ENCODE measurements around the gene DNAJC6. TPM values are rescaled to one million over a fixed set of nuclear protein-coding genes. Genes with fewer than 3 reads are reported as not detected.

Gene DNAJC6
- total RNA-seq, 1 experiment from 2014 or later = 4.0 TPM

DNA sequence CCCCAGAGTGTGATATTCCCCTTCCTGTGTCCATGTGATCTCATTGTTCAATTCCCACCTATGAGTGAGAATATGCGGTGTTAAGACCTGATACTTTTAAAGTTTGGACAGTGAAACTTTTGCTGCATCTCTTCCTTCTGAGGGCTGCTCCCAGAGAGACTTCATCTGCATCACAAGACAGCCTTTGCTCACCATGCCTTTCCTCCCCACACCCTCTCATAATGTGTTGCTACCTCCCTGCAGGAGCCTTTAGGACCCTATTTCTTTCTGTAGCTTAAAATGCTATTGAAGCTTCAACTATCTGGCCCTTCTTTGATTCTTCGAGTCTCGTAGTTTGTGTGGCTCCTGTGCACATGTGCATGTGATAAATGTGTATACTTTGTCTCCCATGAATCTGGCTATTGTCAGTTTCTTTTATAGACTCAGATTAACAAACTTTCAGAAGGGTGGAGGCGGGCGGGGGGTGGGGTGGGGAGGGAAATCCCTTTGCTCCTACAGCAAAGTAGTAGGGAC is 134.8 kb downstream of the DNAJC6 start:
- ChIA-PET POLR2A (no interaction called here), CTCF (no interaction called here)
- BruUV-seq (replicated peaks) = no TSS peak
- Histone ChIP-seq H3K4me1 (ENCODE audit: control insufficient read depth, insufficient read depth, low read length) (no peaks in the 10 kb centered on the region), H3K27me3 (ENCODE audit: control insufficient read depth, insufficient read depth, low read length) (no peaks in the 10 kb centered on the region), H3K36me3 (ENCODE audit: control insufficient read depth, insufficient read depth, low read length) (no peaks in the 10 kb centered on the region), H3K9me3 (ENCODE audit: control insufficient read depth, insufficient read depth, low read depth, low read length) (no peaks in the 10 kb centered on the region), H3K4me3 (ENCODE audit: low read depth in 2 of 2, low read length in 2 of 2) (no peak overlapping the region), H3K27ac (ENCODE audit: low read length) (no peak overlapping the region)
- TF ChIP-seq, protein P1, sequence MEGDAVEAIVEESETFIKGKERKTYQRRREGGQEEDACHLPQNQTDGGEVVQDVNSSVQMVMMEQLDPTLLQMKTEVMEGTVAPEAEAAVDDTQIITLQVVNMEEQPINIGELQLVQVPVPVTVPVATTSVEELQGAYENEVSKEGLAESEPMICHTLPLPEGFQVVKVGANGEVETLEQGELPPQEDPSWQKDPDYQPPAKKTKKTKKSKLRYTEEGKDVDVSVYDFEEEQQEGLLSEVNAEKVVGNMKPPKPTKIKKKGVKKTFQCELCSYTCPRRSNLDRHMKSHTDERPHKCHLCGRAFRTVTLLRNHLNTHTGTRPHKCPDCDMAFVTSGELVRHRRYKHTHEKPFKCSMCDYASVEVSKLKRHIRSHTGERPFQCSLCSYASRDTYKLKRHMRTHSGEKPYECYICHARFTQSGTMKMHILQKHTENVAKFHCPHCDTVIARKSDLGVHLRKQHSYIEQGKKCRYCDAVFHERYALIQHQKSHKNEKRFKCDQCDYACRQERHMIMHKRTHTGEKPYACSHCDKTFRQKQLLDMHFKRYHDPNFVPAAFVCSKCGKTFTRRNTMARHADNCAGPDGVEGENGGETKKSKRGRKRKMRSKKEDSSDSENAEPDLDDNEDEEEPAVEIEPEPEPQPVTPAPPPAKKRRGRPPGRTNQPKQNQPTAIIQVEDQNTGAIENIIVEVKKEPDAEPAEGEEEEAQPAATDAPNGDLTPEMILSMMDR (IDR thresholded peaks at IDR 0.05) = no peak
- TF ChIP-seq TCF7L2 (IDR thresholded peaks at IDR 0.05; ENCODE audit: low read depth, low read length) = no peak
- no peak for TF ChIP-seq SIN3A (IDR thresholded peaks at IDR 0.05; ENCODE audit: borderline replicate concordance, insufficient read depth, low read depth, low read length)
- TF ChIP-seq REST (IDR thresholded peaks at IDR 0.05; ENCODE audit: insufficient read depth in 1 of 2, low read depth in 2 of 2, low read length in 1 of 2) = no peak
- TF ChIP-seq POLR2AphosphoS5 (IDR thresholded peaks at IDR 0.05; ENCODE audit: low read depth, low read length) = no peak
- ATAC-seq = no peak
- in situ Hi-C loops (cut with HindIII; ENCODE audit: low pct_unique_long_range_greater_than_20kb, low sequenced_read_pairs) (no loop called here), intact Hi-C loops (cut with micrococcal nuclease; ENCODE audit: unreplicated experiment) (no loop called here)
- DNase-seq (ENCODE audit: low read depth, low spot score) = no peak

GRCh38 chr1:65445837-65446236 is 136.5 kb downstream of the DNAJC6 start:
- no peaks in the 10 kb centered on the region for H3K36me3 ChIP-seq (ENCODE audit: control insufficient read depth, insufficient read depth, low read length)
- no peak for ATAC-seq
- no peaks in the 10 kb centered on the region for H3K9me3 ChIP-seq (ENCODE audit: control insufficient read depth, insufficient read depth, low read depth, low read length)
- intact Hi-C loops (cut with micrococcal nuclease; ENCODE audit: unreplicated experiment) = no loop called here
- no peaks in the 10 kb centered on the region for H3K27me3 ChIP-seq (ENCODE audit: control insufficient read depth, insufficient read depth, low read length)
- POLR2A ChIA-PET = no interaction called here
- H3K4me3 ChIP-seq (ENCODE audit: low read depth in 2 of 2, low read length in 2 of 2) = no peak overlapping the region
- no peak for TF ChIP-seq POLR2AphosphoS5 (IDR thresholded peaks at IDR 0.05; ENCODE audit: low read depth, low read length)
- no peak for TF ChIP-seq REST (IDR thresholded peaks at IDR 0.05; ENCODE audit: insufficient read depth in 1 of 2, low read depth in 2 of 2, low read length in 1 of 2)
- TF ChIP-seq SIN3A (IDR thresholded peaks at IDR 0.05; ENCODE audit: borderline replicate concordance, insufficient read depth, low read depth, low read length) = no peak
- TF ChIP-seq TCF7L2 (IDR thresholded peaks at IDR 0.05; ENCODE audit: low read depth, low read length) = no peak
- TF ChIP-seq, protein P1 (IDR thresholded peaks at IDR 0.05) = no peak
- in situ Hi-C loops (cut with HindIII; ENCODE audit: low pct_unique_long_range_greater_than_20kb, low sequenced_read_pairs) = no loop called here
- DNase-seq (ENCODE audit: low read depth, low spot score) = no peak
- H3K27ac ChIP-seq (ENCODE audit: low read length) = no peak overlapping the region
- H3K4me1 ChIP-seq (ENCODE audit: control insufficient read depth, insufficient read depth, low read length) = no peaks in the 10 kb centered on the region
- CTCF ChIA-PET = no interaction called here
- no TSS peak for BruUV-seq (replicated peaks)
